HL-60 (cell line): Measurements from ENCODE around the gene OMA1.

Source experiments
- GABPA ChIP-seq: IDR thresholded peaks from 2 replicates; pipeline ENCODE4 v1.6.1; 2012; ENCODE audit warnings: low read depth
- POLR2AphosphoS5 ChIP-seq: IDR thresholded peaks from 2 replicates; pipeline ENCODE4 v1.6.1; 2012; ENCODE audit warnings: low read depth
- SPI1 ChIP-seq: IDR thresholded peaks from 2 replicates; pipeline ENCODE4 v1.6.1; 2012; ENCODE audit warnings: low read depth, mild to moderate bottlenecking, borderline replicate concordance
- TF ChIP-seq, protein P1 (sequence below): IDR thresholded peaks from one replicate; pipeline ENCODE4 v1.5.1; 2011; ENCODE audit warnings: low read length, control low read depth, inconsistent platforms; ENCODE audit not compliant: insufficient read depth
- TF ChIP-seq, protein P2 (sequence below): IDR thresholded peaks from 2 replicates; pipeline ENCODE4 v1.6.1; 2012; ENCODE audit warnings: low read depth; ENCODE audit not compliant: insufficient replicate concordance

DNA sequence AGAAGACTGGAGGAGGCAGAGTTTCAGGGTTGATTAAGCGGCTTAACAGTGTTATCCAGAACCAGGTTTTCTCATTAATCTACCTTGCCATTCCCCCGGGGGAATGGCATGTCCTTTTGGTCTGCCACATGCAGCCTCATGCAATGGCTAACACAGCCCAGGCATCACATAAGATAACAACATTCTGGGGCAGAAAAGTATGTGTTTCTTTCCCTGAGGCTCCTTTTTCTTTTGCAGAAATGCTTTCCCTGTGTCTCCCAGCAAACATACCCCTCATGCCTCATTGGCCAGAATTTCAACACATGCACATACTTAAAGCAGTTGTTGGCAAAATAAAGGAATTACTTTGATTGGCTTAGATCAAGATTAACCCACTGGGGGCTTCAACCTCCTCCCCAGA, 98.6 kb downstream of the OMA1 start:
- no peak for TF ChIP-seq POLR2AphosphoS5
- TF ChIP-seq, protein P1, sequence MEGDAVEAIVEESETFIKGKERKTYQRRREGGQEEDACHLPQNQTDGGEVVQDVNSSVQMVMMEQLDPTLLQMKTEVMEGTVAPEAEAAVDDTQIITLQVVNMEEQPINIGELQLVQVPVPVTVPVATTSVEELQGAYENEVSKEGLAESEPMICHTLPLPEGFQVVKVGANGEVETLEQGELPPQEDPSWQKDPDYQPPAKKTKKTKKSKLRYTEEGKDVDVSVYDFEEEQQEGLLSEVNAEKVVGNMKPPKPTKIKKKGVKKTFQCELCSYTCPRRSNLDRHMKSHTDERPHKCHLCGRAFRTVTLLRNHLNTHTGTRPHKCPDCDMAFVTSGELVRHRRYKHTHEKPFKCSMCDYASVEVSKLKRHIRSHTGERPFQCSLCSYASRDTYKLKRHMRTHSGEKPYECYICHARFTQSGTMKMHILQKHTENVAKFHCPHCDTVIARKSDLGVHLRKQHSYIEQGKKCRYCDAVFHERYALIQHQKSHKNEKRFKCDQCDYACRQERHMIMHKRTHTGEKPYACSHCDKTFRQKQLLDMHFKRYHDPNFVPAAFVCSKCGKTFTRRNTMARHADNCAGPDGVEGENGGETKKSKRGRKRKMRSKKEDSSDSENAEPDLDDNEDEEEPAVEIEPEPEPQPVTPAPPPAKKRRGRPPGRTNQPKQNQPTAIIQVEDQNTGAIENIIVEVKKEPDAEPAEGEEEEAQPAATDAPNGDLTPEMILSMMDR, result no peak
- TF ChIP-seq, protein P2, sequence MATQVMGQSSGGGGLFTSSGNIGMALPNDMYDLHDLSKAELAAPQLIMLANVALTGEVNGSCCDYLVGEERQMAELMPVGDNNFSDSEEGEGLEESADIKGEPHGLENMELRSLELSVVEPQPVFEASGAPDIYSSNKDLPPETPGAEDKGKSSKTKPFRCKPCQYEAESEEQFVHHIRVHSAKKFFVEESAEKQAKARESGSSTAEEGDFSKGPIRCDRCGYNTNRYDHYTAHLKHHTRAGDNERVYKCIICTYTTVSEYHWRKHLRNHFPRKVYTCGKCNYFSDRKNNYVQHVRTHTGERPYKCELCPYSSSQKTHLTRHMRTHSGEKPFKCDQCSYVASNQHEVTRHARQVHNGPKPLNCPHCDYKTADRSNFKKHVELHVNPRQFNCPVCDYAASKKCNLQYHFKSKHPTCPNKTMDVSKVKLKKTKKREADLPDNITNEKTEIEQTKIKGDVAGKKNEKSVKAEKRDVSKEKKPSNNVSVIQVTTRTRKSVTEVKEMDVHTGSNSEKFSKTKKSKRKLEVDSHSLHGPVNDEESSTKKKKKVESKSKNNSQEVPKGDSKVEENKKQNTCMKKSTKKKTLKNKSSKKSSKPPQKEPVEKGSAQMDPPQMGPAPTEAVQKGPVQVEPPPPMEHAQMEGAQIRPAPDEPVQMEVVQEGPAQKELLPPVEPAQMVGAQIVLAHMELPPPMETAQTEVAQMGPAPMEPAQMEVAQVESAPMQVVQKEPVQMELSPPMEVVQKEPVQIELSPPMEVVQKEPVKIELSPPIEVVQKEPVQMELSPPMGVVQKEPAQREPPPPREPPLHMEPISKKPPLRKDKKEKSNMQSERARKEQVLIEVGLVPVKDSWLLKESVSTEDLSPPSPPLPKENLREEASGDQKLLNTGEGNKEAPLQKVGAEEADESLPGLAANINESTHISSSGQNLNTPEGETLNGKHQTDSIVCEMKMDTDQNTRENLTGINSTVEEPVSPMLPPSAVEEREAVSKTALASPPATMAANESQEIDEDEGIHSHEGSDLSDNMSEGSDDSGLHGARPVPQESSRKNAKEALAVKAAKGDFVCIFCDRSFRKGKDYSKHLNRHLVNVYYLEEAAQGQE, result no peak
- TF ChIP-seq SPI1, result no peak
- TF ChIP-seq GABPA, result no peak
